ENCODE measurements around the gene SETBP1. TPM values are rescaled to one million over a fixed set of nuclear protein-coding genes. Genes with fewer than 3 reads are reported as not detected.

Gene SETBP1
- total and polyA plus RNA-seq, 2 of the 8 experiments (the other 6 are each of a cell fraction or from before 2014, with no cell fraction given), result 2.0 to 6.5 TPM

- TF ChIP-seq EP300 (IDR thresholded peaks at IDR 0.05; ENCODE audit: borderline replicate concordance in 1 of 2, low read depth in 2 of 2, low read length in 2 of 2) (no peak), CHD1 (IDR thresholded peaks at IDR 0.05; ENCODE audit: low read depth, low read length) (no peak), CHD7 (IDR thresholded peaks at IDR 0.05; ENCODE audit: insufficient replicate concordance, low read length) (no peak), MAX (IDR thresholded peaks at IDR 0.05) (no peak), CTBP2 (IDR thresholded peaks at IDR 0.05; ENCODE audit: borderline replicate concordance, insufficient read depth, insufficient read length, low read length) (no peak), SUZ12 (IDR thresholded peaks at IDR 0.05; ENCODE audit: low read length) (no peak), SIN3A (conservative IDR thresholded peaks at IDR 0.05 in 1 of 2, IDR thresholded peaks at IDR 0.05 in 1 of 2; ENCODE audit: low read depth in 1 of 2, low read length in 2 of 2) (no peak)
These were observed 200.9 kb downstream of the SETBP1 start (continued) for GRCh38 chr18:44881461-44882162.

All from H1 (cell line).